ENCODE results near the gene TRABD2B. TPM values are rescaled to one million over a fixed set of nuclear protein-coding genes. Genes with fewer than 3 reads are reported as not detected.

The TRABD2B gene
- total and polyA plus RNA-seq, 2 of the 4 experiments (the other 2 are of a cell fraction): not detected

GRCh38 chr1:47865881-47866535 lies 131.2 kb downstream of the TRABD2B start:
- BruUV-seq (replicated peaks): no TSS peak
- H2AK5ac ChIP-seq (ENCODE audit: low read depth, low read length): no peak overlapping the region
- TF ChIP-seq RFX5 (IDR thresholded peaks at IDR 0.05; ENCODE audit: low read depth, low read length) (no peak), CTCF (conservative IDR thresholded peaks at IDR 0.05; ENCODE audit: low read depth, low read length) (no peak), POLR2A (IDR thresholded peaks at IDR 0.05; ENCODE audit: low read depth, low read length) (no peak)
- no peak overlapping the region for H3K18ac ChIP-seq (ENCODE audit: low read depth, low read length)
- no peak overlapping the region for H2AK9ac ChIP-seq (replicated peaks; ENCODE audit: low read depth, low read length, poor library complexity)
- in situ Hi-C loops (cut with MboI; ENCODE audit: low sequenced_read_pairs): no loop called here
- H3K27me3 ChIP-seq (ENCODE audit: control insufficient read depth, insufficient read depth, low read length): no peaks in the 10 kb centered on the region
- H3K4ac ChIP-seq (ENCODE audit: low read depth, low read length): no peak overlapping the region
- intact Hi-C loops (cut with micrococcal nuclease): no loop called here
- no peak overlapping the region for H4K5ac ChIP-seq (ENCODE audit: low read depth, low read length)
- DNase-seq (no peak), ATAC-seq (ENCODE audit: low read depth) (no peak)
- no peak overlapping the region for H3K27ac ChIP-seq (ENCODE audit: insufficient read depth, low read length)
- no peaks in the 10 kb centered on the region for H3K9me1 ChIP-seq (ENCODE audit: insufficient read depth, low read length)
- no peaks in the 10 kb centered on the region for H4K20me1 ChIP-seq (ENCODE audit: insufficient read depth, low read length)
- no peak overlapping the region for H2BK15ac ChIP-seq (ENCODE audit: low read depth, low read length)
- no peaks in the 10 kb centered on the region for H3K9me3 ChIP-seq (ENCODE audit: control insufficient read depth, insufficient read depth, low read length)
- H3K4me1 ChIP-seq (ENCODE audit: control insufficient read depth, insufficient read depth, low read length): no peaks in the 10 kb centered on the region
- H3K14ac ChIP-seq (replicated peaks; ENCODE audit: low read depth, low read length): no peak overlapping the region
- no peak overlapping the region for H2BK20ac ChIP-seq (ENCODE audit: low read depth, low read length)
- no peak overlapping the region for H3K4me3 ChIP-seq (ENCODE audit: insufficient read depth, low read depth, low read length)
- no peak overlapping the region for H4K91ac ChIP-seq (ENCODE audit: insufficient read depth, low read depth, low read length)
- dilution Hi-C loops (cut with HindIII; ENCODE audit: low sequenced_read_pairs, unreplicated experiment): no loop called here
- no peaks in the 10 kb centered on the region for H3K79me1 ChIP-seq (ENCODE audit: low read depth in 1 of 2, low read length in 2 of 2)
- 0% methylated on average over 1 of the region's 6 CpGs; no CpG with 5 or more reads in 1 of the 2 experiments for WGBS, 2 experiments (ENCODE audit: extremely low coverage in 2 of 2, insufficient read length in 1 of 2)
- H2AFZ ChIP-seq (replicated peaks; ENCODE audit: low read length, poor library complexity): no peak overlapping the region
- no peak overlapping the region for H3K56ac ChIP-seq (ENCODE audit: extremely low read depth, insufficient read depth, low read length)
- no peaks in the 10 kb centered on the region for H3K36me3 ChIP-seq (ENCODE audit: control insufficient read depth, insufficient read depth, low read length)
- no peak overlapping the region for H2BK120ac ChIP-seq (ENCODE audit: low read depth, low read length)
- H2BK5ac ChIP-seq (ENCODE audit: low read depth, low read length, poor library complexity, severe bottlenecking): no peak overlapping the region
- no peak overlapping the region for H3K9ac ChIP-seq (ENCODE audit: low read depth, low read length)
- no peak overlapping the region for H4K8ac ChIP-seq (ENCODE audit: low read depth in 2 of 2, low read length in 2 of 2)
- POLR2A ChIA-PET (ENCODE audit: unreplicated experiment): no interaction called here
- no peak overlapping the region for H3K4me2 ChIP-seq (ENCODE audit: low read depth, low read length)
- no peak overlapping the region for H3K23ac ChIP-seq (ENCODE audit: low read depth, low read length)
- CTCF ChIA-PET: no interaction called here
